Activated naive CD8-positive, alpha-beta T cell treated with anti-CD3 and anti-CD28 coated beads, Interleukin-2, amount 50 U/mL, for 16 hours (primary cell): ENCODE results near the gene PPP1R12B.
"Not testable (repeated sequence)": the region's sequence is repeated elsewhere in the genome, so short reads cannot be mapped to it uniquely, and the experiment has no call there.

Experiments used
- DNase-seq: peaks from one replicate; pipeline ENCODE4 v3.0.0-alpha.2; 2020; ENCODE audit warnings: low read depth, low spot score

PPP1R12B gene

GRCh38 chr1:202488178-202488649 is 139.7 kb downstream of the PPP1R12B start:
- DNase-seq: not testable (repeated sequence)

- DNase-seq: not testable (repeated sequence)
Measured at GRCh38 chr1:202489101-202489500, 140.6 kb downstream of the PPP1R12B start.

DNA sequence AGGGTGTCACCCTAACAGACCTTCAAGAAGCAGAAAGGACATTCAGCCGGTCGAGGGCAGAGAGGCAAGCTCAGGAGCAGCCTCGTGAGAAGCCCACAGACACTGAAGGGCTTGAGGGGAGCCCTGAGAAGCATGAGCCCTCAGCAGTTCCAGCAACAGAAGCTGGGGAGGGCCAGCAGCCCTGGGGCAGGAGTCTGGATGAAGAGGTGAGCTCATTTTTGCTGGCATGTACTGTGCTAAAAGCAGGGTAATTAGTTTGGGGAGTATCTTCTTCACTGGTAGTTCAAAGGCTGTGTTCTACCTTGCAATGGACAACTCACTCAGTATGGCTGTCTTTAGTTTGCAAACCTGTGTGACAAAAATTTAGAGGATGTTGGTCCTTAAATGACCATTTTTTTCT is 144.6 kb downstream of the PPP1R12B start:
- DNase-seq: not testable (repeated sequence)

- no peak for DNase-seq
Measured at GRCh38 chr1:202498542-202498941, 150.0 kb downstream of the PPP1R12B start.

DNA sequence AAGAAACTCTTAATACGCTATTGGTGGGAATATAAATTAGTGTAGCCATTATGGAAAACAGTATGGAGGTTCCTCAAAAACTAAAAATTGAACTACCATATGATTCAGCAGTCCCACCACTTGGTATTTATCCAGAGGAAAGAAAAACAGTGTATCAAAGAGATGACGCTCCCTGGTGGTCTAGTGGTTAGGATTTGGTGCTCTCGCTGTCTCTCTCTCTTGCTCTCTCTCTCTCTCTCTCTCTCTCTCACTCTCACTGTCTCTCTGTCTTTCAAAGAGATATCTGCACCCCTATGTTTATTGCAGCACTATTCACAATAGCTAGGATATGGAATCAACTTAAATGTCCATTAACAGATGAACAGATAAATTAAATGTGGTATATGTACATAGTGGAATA is 151.5 kb downstream of the PPP1R12B start:
- not testable (repeated sequence) for DNase-seq

- no peak for DNase-seq
Measured at GRCh38 chr1:202501281-202501680, 152.8 kb downstream of the PPP1R12B start.

GRCh38 chr1:202505356-202505755 is 156.9 kb downstream of the PPP1R12B start:
- DNase-seq: no peak

DNA sequence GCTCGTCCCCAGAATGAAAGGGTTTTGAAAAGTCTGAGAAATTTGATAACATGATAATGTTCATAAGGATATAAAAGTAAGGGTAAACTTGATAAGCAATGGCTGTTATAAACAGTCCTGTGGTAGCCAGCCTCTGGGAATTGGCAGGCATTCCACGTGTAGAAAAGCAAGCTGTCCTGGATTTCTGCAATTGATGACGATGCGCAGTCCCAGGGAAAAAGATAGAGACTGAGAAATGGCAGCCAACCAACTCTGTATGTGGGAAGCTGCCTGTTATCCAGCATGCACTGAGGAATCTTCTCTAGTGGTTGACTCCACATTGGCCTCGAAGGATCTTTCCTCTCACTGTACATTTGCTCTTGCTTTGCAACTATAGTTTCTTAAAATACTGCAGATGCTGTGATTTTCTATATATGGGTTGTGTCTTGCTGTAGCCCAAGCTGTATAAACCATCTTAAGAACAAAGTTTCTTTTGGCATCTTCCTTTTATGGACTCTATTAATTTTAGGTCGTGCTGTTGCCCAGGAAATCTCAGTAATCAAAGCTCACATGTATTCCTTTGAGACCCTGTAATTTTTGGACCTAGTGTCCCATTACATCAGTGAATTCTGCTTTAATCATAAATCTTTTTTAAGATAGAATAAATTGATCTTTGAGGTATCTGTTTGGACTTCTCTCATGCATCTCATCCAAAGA is 157.5 kb downstream of the PPP1R12B start:
- DNase-seq: not testable (repeated sequence)

DNA sequence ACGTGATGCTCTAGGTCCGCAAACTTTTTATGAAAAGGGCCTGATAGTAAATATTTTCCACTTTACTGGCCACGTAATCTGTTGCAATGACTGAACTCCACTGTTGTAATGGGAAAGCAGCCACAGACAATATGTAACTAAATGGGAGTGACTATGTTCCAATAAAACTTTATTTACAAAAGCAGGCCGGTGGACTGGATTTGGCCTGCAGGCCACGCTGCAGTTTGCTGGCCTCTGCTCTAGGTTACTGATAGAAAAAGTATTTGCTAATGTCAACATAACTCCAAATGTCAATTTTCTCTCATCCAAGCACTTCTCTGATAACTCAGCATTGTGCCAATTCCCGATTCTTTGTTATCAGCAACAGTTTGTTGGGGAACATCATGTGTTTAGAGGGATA is 160.4 kb downstream of the PPP1R12B start:
- DNase-seq: not testable (repeated sequence)

DNA sequence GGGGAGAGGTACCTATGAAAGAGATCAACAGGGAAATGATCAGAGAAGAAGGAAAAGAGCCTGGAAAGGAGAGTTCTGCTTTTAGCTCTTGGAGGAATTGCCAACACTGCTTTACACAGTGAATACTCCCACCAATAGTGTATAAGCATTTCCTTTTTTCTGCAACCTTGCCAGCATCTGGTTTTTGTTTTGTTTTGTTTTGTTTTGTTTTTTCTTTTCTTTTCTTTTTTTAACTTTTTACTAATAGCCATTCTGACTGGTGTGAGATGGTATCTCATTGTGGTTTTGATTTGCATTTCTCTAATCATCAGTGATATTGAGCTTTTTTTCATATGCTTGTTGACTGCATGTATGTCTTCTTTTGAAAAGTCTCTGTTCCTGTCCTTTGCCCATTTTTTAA is 165.4 kb downstream of the PPP1R12B start:
- not testable (repeated sequence) for DNase-seq

DNA sequence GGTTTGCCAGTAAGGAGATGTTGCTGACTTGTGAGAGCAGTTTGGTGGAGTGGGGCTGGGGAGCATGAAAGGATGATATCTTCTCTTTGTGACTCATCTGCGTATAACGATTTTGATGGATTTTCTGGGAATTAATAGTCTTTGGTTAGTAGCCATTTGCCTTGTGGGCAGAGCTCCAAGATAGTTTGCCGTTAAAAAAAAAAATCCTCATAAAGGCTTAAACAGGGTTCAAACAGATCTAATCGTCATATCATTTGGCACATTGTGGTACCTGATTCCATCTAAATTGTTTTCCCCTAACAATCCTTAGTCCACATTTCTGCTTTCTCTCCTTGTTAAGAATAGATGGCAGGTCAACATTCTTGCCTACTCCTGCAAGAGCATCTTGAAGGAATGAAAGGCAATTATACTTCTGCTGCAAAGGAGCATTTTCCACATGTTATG is 168.0 kb downstream of the PPP1R12B start:
- DNase-seq: no peak

GRCh38 chr1:202517146-202517545 is 168.6 kb downstream of the PPP1R12B start:
- not testable (repeated sequence) for DNase-seq

DNA sequence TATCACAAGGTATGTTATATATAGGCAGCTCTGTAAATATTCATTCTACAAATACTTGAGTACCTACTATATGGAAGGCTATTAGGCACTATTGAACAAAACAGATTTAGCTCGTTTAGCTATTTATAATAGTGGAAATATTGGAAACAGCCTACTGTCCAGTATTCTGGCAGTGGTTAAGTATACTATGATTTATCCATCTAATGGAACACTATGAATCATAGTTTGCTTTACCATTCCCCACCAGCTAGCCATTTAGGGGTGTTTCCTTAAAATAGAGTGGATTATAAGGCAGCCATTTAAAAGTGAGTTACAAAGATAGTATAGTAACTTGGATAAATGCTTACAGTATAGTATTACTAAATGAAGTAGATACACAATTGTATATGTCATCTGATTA is 169.7 kb downstream of the PPP1R12B start:
- not testable (repeated sequence) for DNase-seq

DNA sequence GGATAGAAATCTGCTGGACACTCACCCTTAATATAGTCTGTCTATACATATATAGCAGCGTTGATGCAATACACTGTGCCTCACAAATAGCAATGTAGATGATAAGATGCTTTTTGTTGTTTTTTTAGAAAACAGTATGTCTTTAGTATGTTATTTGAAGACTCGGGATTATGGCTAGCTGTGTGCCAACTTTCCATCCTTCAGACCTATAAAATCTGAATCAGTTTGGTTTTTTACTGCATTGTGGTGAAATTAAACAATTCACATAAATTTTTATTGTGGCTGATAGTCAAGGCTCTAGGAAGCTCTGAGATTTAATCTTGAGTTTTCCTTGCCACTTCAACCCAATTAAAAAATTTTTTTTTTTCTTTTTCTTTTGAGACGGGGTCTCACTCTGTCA is 170.4 kb downstream of the PPP1R12B start:
- not testable (repeated sequence) for DNase-seq

- not testable (repeated sequence) for DNase-seq
Measured at GRCh38 chr1:202520129-202520856, 171.8 kb downstream of the PPP1R12B start.

- DNase-seq: not testable (repeated sequence)
Measured at GRCh38 chr1:202520857-202521216, 172.3 kb downstream of the PPP1R12B start.

DNA sequence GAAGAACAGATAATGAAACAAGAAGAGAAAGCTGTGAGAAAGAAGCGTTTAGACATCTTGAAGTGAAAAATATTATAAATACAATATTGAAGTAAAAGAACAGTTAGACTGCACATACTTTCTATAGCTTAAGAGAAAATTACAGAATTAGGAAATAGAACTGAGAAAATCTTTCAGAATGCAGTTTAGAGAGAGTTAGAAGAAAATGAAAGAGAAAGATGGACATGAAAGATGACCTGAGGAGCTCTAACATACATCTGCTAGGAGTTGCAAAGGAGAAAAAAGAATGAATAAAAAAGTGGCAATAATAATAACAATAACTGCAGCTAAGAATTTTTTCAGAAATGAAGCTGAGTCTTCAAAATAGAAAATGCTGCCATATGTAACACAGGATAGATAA is 173.0 kb downstream of the PPP1R12B start:
- DNase-seq: not testable (repeated sequence)

DNA sequence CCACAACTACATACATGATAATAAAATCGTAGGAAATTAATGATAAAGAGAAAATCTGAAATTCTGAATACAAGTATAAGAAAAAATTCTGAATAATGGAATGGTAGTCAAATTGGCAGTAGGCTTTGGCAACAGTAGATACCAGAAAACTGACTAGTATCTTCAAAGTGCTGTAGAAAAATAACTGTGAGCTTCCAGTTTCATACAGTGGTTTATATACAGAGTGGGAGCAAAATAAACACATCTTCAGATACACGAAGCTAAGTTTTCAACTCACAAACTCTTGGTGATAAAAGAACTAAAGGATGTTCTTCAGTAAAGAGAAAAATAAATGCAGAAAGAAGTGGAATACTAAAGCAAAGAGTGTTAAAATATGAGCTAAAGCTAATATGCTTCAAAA is 173.4 kb downstream of the PPP1R12B start:
- DNase-seq: no peak

DNA sequence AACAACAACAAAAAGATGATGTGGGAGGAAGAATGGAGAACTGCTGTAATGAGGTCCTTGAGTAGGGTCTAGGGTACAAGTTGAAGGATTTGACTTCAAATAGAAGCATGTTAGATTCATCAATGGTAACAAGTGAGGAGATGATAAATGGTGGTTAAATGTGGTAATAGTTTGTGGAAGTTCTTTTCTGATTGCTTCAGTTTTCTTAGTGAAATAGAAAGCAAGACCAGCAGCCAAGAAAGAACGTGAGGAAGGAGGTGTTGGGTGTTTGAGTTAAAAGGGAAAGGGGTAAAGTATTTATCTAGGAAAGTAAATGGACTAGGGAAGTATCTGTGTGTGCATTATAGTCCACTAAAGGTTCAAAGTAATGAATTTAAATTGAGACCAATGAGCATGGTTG is 177.6 kb downstream of the PPP1R12B start:
- DNase-seq: not testable (repeated sequence)

DNA sequence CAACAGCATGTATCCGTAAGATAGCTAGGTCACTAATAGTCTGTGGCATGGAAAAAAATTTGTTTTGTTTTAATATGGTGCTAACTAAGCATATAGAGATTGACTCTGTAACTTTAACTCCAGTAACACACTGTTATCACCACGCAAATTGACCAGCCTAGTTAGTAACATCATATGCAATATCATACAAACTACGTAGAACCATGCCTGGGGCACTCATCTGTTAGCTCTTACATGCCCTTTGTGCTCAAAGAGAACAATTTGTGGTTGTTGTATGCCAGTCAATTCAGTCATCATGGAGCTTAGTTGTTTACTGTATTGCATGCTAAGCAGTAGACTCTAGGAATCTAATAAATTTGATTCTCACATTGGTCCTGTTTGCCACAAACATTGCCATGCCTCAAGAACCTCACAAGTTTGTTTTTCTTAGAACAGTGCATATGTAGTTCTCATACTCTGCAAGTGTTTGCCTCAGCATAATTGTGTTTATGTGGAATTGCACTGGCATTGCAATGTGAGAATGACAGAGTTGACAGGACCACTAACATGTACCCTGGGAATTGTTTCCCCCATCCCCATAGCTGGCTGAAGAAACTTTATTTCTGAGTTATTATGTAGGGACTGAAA is 179.7 kb downstream of the PPP1R12B start:
- not testable (repeated sequence) for DNase-seq

- not testable (repeated sequence) for DNase-seq
Measured at GRCh38 chr1:202530686-202531085, 182.2 kb downstream of the PPP1R12B start.

- DNase-seq: no peak
Measured at GRCh38 chr1:202531472-202531811, 182.9 kb downstream of the PPP1R12B start.
